ENCODE data around the gene AFF3.

GRCh38 chr2:100011272-100011731, 131.1 kb downstream of the AFF3 start:
- TF ChIP-seq CTCF (conservative IDR thresholded peaks at IDR 0.05 in 1 of 2, IDR thresholded peaks at IDR 0.05 in 1 of 2; ENCODE audit: low read depth in 1 of 2, low read length in 2 of 2), result no peak
- no peak for TF ChIP-seq EZH2 (IDR thresholded peaks at IDR 0.05; ENCODE audit: low read length, missing control alignments)

Measured in fibroblast of lung (primary cell).